Heart left ventricle (tissue), 16 donors: Measurements from ENCODE around the gene EVI5L. TPM values are rescaled to one million over a fixed set of nuclear protein-coding genes. Genes with fewer than 3 reads are reported as not detected.

ENCODE experiments used
- ATAC-seq, 4 donors: fragments of 200-7000 bp; cut with Tn5 transposase; one replicate each; pipeline ENCODE4 v1.9.1; 2020 to 2022; ENCODE audit warnings: moderate library complexity in 4 of 4, mild to moderate bottlenecking in 3 of 4, moderate number of reproducible peaks in 1 of 4
- DNase-seq, 5 donors: peaks; one replicate each; pipeline ENCODE4 v3.0.0-alpha.2; 2020
- H3K27ac ChIP-seq, 12 donors: fragments of 200-600 bp; sonication (generic) in 4 of 12; one replicate each; pipeline versions ENCODE4 v1.5.0 to v1.8.0; 2016 to 2022; ENCODE audit warnings: mild to moderate bottlenecking in 2 of 12
- H3K27me3 ChIP-seq, 9 donors: fragments of 200-600 bp; sonication (generic) in 2 of 9; one replicate each; pipeline versions ENCODE4 v1.5.1 to v1.8.0; 2016 to 2022; ENCODE audit warnings: mild to moderate bottlenecking in 3 of 9
- H3K36me3 ChIP-seq, 9 donors: fragments of 200-600 bp; sonication (generic) in 2 of 9; one replicate each; pipeline versions ENCODE4 v1.5.0 to v1.8.0; 2018 to 2022; ENCODE audit warnings: mild to moderate bottlenecking in 2 of 9
- H3K4me1 ChIP-seq, 12 donors: fragments of 200-600 bp; sonication (generic) in 4 of 12; one replicate each; pipeline versions ENCODE4 v1.5.0 to v1.8.0; 2016 to 2022; ENCODE audit warnings: mild to moderate bottlenecking in 3 of 12
- H3K4me3 ChIP-seq, 12 donors: fragments of 200-600 bp; sonication (generic) in 4 of 12; one replicate each; pipeline versions ENCODE4 v1.5.0 to v1.8.0; 2017 to 2022; ENCODE audit warnings: mild to moderate bottlenecking in 9 of 12, moderate library complexity in 4 of 12
- H3K9me3 ChIP-seq, 12 donors: fragments of 200-600 bp; sonication (generic) in 4 of 12; one replicate each; pipeline versions ENCODE4 v1.5.0 to v1.8.0; 2016 to 2022; ENCODE audit warnings: mild to moderate bottlenecking in 1 of 12
- POLR2A ChIP-seq, 2 donors: fragments of 450-650 bp; IDR thresholded peaks; one replicate each; pipeline ENCODE4 v1.6.1; 2017; ENCODE audit warnings: antibody characterized with exemption in 2 of 2, mild to moderate bottlenecking in 2 of 2, moderate library complexity in 2 of 2
- WGBS, 4 donors: extraction: QIAGEN DNeasy Blood & Tissue Kit in 2 of 4; methylation state at CpG; one replicate each; pipeline versions ENCODE4 v1.1.5 to v1.1.7; 2013 to 2018; 5-methylcytosine and 5-hydroxymethylcytosine counted together
- intact Hi-C, 10 donors: fragments of 100-400 bp; cut with DNase I; formaldehyde crosslinking; loops; one replicate each; pipeline versions ENCODE4 v1.11.1 to v1.14.2; 2022
- polyA plus RNA-seq, 2 donors: library from polyadenylated mRNA; stranded (reverse); fragments of 200-250 nt; gene quantifications; one replicate each; pipeline ENCODE4 v1.2.3, GENCODE V29; 2013
- total RNA-seq, 9 donors: library from RNA; depleted of rRNA in 2 of 9; stranded (reverse); fragments of >200 nt in 2 of 9; fragmentation: NEBNext Ultra II Directional in 3 of 9; extraction: Animal tissue kit (Norgen Biotek cat#: 25700) in 3 of 9; gene quantifications; one replicate each; pipeline versions ENCODE4 v1.1.0 to v1.2.4, GENCODE V29; 2016 to 2023
- TF ChIP-seq, protein P1 (sequence below), 12 donors: fragments of 200-600 bp; sonication (generic) in 4 of 12; IDR thresholded peaks; one replicate each; pipeline versions ENCODE4 v1.5.0 to v1.8.0; 2018 to 2022; ENCODE audit warnings: antibody characterized with exemption in 12 of 12, mild to moderate bottlenecking in 5 of 12
- donor health status: ischemic (EF 13 %, LVEDD 7.1; RV severe dilation, severe dysfunction).
- donor health status: healthy with polysubstance abuse.
- donor health status: DM: no; HTN: yes; CAD: no.
- donor health status: DM: no; HTN: no; CAD: no.
- donor health status: ischemic (EF 25% LVEDD 6.9; RV normal size, moderate dysfunction).
- donor health status: ischemic (EF 25% LVEDD 5.7; RV mildly dilated, moderate dysfunction).
- donor health status: healthy.
- donor health status: DM: yes; HTN: yes; CAD: no.
- donor health status: ischemic (EF 35%, LVEDD 5.7; RV mildly dilated, moderate dysfunction).
- donor health status: nonischemic (EF 11% LVEDD 7.7; RV severe dilation, severe dysfunction).
- donor health status: DM: yes; HTN: yes; CAD: no.
- donor health status: PGD.
- donor health status: ischemic (EF 29% LVEDD 5.4; RV normal size, mild dysfunction).
- donor health status: nonischemic (EF 23%, LVEDD 6.1; RV moderate dilation, normal function).

The EVI5L gene
- total and polyA plus RNA-seq, 11 donors, result 18.2 to 41.9 (median 22.1) TPM

DNA sequence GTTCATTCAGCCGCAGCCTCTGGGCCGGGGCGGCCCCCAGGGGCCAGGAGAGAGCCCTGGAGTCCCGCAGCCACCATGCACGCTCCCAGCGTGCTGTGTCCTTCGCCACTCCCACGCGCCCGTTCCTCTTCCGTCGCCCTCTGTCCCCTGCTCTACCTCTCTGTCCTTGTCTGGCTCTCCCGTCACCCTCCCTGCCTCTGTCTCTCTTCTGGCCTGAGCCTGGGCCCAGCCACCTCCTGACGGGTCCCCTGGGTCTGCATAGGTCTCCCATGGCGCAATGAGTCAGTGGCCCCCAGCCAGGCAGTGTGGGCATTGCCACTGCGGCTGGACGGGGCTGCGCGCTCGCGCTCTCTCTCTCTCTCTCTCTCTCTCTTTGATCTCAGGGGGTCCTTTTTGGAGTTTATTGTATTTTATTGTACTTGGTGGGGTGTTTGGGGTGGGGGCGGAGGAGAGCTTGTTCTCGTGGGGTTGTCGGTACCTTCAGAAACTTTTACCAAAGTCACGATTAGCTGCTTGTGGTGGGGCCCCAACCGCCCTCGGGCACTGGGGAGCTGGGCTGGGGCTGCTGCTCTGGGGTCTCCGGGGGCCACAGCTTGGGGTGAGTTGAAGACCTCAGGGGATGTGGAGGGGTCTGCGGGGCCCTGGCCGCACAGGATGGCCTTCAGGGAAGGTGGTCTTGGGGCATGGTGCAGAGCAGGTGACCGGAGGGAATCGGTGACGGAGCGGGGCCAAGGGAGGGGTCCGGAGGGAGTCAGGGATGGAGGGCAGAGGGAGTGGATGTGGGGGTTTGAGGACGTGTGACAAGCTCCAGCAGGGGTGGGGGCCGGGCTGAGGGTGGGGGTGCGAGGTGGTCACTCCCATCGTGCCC, 82.9 kb downstream of the EVI5L start:
- H3K4me3 ChIP-seq, result no peak overlapping the region
- DNase-seq (no peak), ATAC-seq (no peak)
- TF ChIP-seq, protein P1, sequence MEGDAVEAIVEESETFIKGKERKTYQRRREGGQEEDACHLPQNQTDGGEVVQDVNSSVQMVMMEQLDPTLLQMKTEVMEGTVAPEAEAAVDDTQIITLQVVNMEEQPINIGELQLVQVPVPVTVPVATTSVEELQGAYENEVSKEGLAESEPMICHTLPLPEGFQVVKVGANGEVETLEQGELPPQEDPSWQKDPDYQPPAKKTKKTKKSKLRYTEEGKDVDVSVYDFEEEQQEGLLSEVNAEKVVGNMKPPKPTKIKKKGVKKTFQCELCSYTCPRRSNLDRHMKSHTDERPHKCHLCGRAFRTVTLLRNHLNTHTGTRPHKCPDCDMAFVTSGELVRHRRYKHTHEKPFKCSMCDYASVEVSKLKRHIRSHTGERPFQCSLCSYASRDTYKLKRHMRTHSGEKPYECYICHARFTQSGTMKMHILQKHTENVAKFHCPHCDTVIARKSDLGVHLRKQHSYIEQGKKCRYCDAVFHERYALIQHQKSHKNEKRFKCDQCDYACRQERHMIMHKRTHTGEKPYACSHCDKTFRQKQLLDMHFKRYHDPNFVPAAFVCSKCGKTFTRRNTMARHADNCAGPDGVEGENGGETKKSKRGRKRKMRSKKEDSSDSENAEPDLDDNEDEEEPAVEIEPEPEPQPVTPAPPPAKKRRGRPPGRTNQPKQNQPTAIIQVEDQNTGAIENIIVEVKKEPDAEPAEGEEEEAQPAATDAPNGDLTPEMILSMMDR (IDR thresholded peaks at IDR 0.05), result no peak
- TF ChIP-seq POLR2A (IDR thresholded peaks at IDR 0.05), result no peak
- H3K27me3 ChIP-seq, result peaks cover 16 to 35% (median 28%) of the 10 kb centered on the region in 9 donors
- peaks cover 12 to 44% (median 32%) of the 10 kb centered on the region in 9 donors for H3K36me3 ChIP-seq
- no peak overlapping the region for H3K27ac ChIP-seq
- H3K9me3 ChIP-seq, result no peaks in the 10 kb centered on the region
- intact Hi-C loops, result no loop called here
- 91 to 95% (median 93%) methylated on average over 36 to 39 of the region's 39 CpGs for WGBS, 4 donors
- peaks cover 0 to 47% (median 20%) of the 10 kb centered on the region in 12 donors for H3K4me1 ChIP-seq

GRCh38 chr19:7913652-7914051, 83.6 kb downstream of the EVI5L start:
- no peak for ATAC-seq
- Histone ChIP-seq H3K4me3 (no peak overlapping the region), H3K4me1 (peaks cover 0 to 46% (median 20%) of the 10 kb centered on the region in 12 donors), H3K9me3 (no peaks in the 10 kb centered on the region), H3K27me3 (peaks cover 16 to 43% (median 33%) of the 10 kb centered on the region in 9 donors), H3K36me3 (peaks cover 12 to 44% (median 32%) of the 10 kb centered on the region in 9 donors), H3K27ac (no peak overlapping the region)
- no peak for TF ChIP-seq POLR2A (IDR thresholded peaks at IDR 0.05)
- TF ChIP-seq, protein P1 (IDR thresholded peaks at IDR 0.05), result no peak
- intact Hi-C loops, result no loop called here
- 85 to 90% (median 85%) methylated on average over 10 of the region's 10 CpGs for WGBS, 4 donors
- DNase-seq, result no peak

DNA sequence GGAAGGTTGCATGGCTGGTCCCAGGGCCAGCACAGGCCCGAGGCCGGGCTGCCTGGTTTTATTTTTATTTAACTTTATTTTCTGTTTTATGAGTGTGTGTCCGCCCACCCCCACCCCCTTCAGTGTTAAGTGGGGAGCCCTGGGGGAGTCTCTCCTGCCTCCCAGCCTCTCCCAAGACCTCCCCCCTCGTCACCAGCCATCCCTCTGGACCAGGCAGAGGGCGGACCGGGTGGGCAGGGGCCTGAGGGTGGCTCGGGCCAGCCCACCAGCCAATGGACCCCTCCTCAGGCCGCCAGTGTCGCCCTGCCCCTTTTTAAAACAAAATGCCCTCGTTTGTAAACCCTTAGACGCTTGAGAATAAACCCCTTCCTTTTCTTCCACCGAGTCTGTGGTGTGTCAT, 84.1 kb downstream of the EVI5L start:
- ATAC-seq (no peak), DNase-seq (peak in 1 of 5 donors; percentile 24)
- Histone ChIP-seq H3K4me1 (peaks cover 0 to 46% (median 20%) of the 10 kb centered on the region in 12 donors), H3K36me3 (peaks cover 12 to 42% (median 32%) of the 10 kb centered on the region in 9 donors), H3K27me3 (peaks cover 16 to 47% (median 33%) of the 10 kb centered on the region in 9 donors), H3K4me3 (no peak overlapping the region), H3K27ac (no peak overlapping the region), H3K9me3 (no peaks in the 10 kb centered on the region)
- TF ChIP-seq, protein P1 (IDR thresholded peaks at IDR 0.05), result no peak
- TF ChIP-seq POLR2A (IDR thresholded peaks at IDR 0.05), result no peak
- WGBS, 4 donors, result 60 to 75% (median 65%) methylated on average over 12 of the region's 12 CpGs
- intact Hi-C loops, result no loop called here

Other genes with a start within 250 kb of the EVI5L start
- 1 to 10 TPM in 3 of 9 donors, under 1 TPM in 6; 0.25 to 3.7 (median 0.83) TPM for gene CAMSAP3, start 234.4 kb upstream of the EVI5L start, total RNA-seq
- under 1 TPM; 0.04 to 0.34 TPM for gene CAMSAP3, start 234.4 kb upstream of the EVI5L start, polyA plus RNA-seq
- 10 to 100 TPM; 16.3 to 36.2 (median 23.6) TPM for gene XAB2, start 200.7 kb upstream of the EVI5L start, total RNA-seq
- gene XAB2, start 200.7 kb upstream of the EVI5L start, polyA plus RNA-seq, result 10 to 100 TPM; 19.9 to 25.0 TPM
- 100 to 1,000 TPM in 7 of 9 donors, 10 to 100 TPM in 2; 22.3 to 185 (median 136) TPM for gene PET100, start 200.4 kb upstream of the EVI5L start, total RNA-seq
- gene PET100, start 200.4 kb upstream of the EVI5L start, polyA plus RNA-seq, result 100 to 1,000 TPM in 1 of 2 donors, 10 to 100 TPM in 1; 55.4 to 405 TPM
- 1 to 10 TPM in 7 of 9 donors, under 1 TPM in 2; 0.54 to 3.0 (median 1.3) TPM for gene PCP2, start 196.5 kb upstream of the EVI5L start, total RNA-seq
- under 1 TPM; 0.62 to 0.65 TPM for gene PCP2, start 196.5 kb upstream of the EVI5L start, polyA plus RNA-seq
- 10 to 100 TPM in 2 of 9 donors, 1 to 10 TPM in 7; 1.2 to 46.7 (median 4.7) TPM for gene STXBP2, start 193.1 kb upstream of the EVI5L start, total RNA-seq
- gene STXBP2, start 193.1 kb upstream of the EVI5L start, polyA plus RNA-seq, result 1 to 10 TPM; 4.2 to 6.7 TPM
- gene RETN, start 161.2 kb upstream of the EVI5L start, total RNA-seq, result 1 to 10 TPM in 1 of 9 donors, not detected in 8; 2.6 TPM
- gene RETN, start 161.2 kb upstream of the EVI5L start, polyA plus RNA-seq, result 1 to 10 TPM; 4.8 to 9.2 TPM
- gene MCEMP1, start 153.1 kb upstream of the EVI5L start, total RNA-seq, result 1 to 10 TPM in 1 of 9 donors, under 1 TPM in 5, not detected in 3; 0.16 to 1.4 (median 0.54) TPM
- gene MCEMP1, start 153.1 kb upstream of the EVI5L start, polyA plus RNA-seq, result 1 to 10 TPM in 1 of 2 donors, under 1 TPM in 1; 0.34 to 1.1 TPM
- gene TRAPPC5, start 149.4 kb upstream of the EVI5L start, total RNA-seq, result 100 to 1,000 TPM in 4 of 9 donors, 10 to 100 TPM in 5; 65.9 to 124 (median 96.9) TPM
- 100 to 1,000 TPM in 1 of 2 donors, 10 to 100 TPM in 1; 60.1 to 170 TPM for gene TRAPPC5, start 149.4 kb upstream of the EVI5L start, polyA plus RNA-seq
- 1 to 10 TPM in 1 of 9 donors, under 1 TPM in 2, not detected in 6; 0.23 to 1.5 (median 0.54) TPM for gene FCER2, start 128.1 kb upstream of the EVI5L start, total RNA-seq
- gene FCER2, start 128.1 kb upstream of the EVI5L start, polyA plus RNA-seq, result under 1 TPM; 0.06 to 0.15 TPM
- gene CLEC4G, start 98.1 kb upstream of the EVI5L start, total RNA-seq, result 1 to 10 TPM in 4 of 9 donors, under 1 TPM in 4, not detected in 1; 0.29 to 6.4 (median 1.1) TPM
- under 1 TPM; 0.22 to 0.38 TPM for gene CLEC4G, start 98.1 kb upstream of the EVI5L start, polyA plus RNA-seq
- 10 to 100 TPM in 2 of 9 donors, 1 to 10 TPM in 7; 1.3 to 56.2 (median 5.4) TPM for gene CD209, start 82.7 kb upstream of the EVI5L start, total RNA-seq
- under 1 TPM; 0.53 to 0.75 TPM for gene CD209, start 82.7 kb upstream of the EVI5L start, polyA plus RNA-seq
- not detected for gene CLEC4M, start 67.0 kb upstream of the EVI5L start, total RNA-seq
- gene CLEC4M, start 67.0 kb upstream of the EVI5L start, polyA plus RNA-seq, result not detected
- gene PRR36, start 44.2 kb downstream of the EVI5L start, total RNA-seq, result under 1 TPM in 5 of 9 donors, not detected in 4; 0.07 to 0.27 (median 0.11) TPM
- under 1 TPM; 0.01 to 0.04 TPM for gene PRR36, start 44.2 kb downstream of the EVI5L start, polyA plus RNA-seq
- 1 to 10 TPM in 4 of 9 donors, under 1 TPM in 5; 0.17 to 2.2 (median 1.00) TPM for gene LRRC8E, start 58.3 kb downstream of the EVI5L start, total RNA-seq
- gene LRRC8E, start 58.3 kb downstream of the EVI5L start, polyA plus RNA-seq, result 1 to 10 TPM in 1 of 2 donors, under 1 TPM in 1; 0.27 to 2.6 TPM
- 10 to 100 TPM; 11.6 to 26.6 (median 23.5) TPM for gene MAP2K7, start 73.7 kb downstream of the EVI5L start, total RNA-seq
- 10 to 100 TPM; 22.2 to 35.5 TPM for gene MAP2K7, start 73.7 kb downstream of the EVI5L start, polyA plus RNA-seq
- 10 to 100 TPM in 2 of 9 donors, 1 to 10 TPM in 7; 3.6 to 41.2 (median 8.0) TPM for gene TGFBR3L, start 84.6 kb downstream of the EVI5L start, total RNA-seq
- 1 to 10 TPM in 1 of 2 donors, under 1 TPM in 1; 0.76 to 3.5 TPM for gene TGFBR3L, start 84.6 kb downstream of the EVI5L start, polyA plus RNA-seq
- gene SNAPC2, start 90.1 kb downstream of the EVI5L start, total RNA-seq, result 10 to 100 TPM in 4 of 9 donors, 1 to 10 TPM in 5; 6.8 to 16.7 (median 9.3) TPM
- gene SNAPC2, start 90.1 kb downstream of the EVI5L start, polyA plus RNA-seq, result 10 to 100 TPM; 10.4 to 28.9 TPM
- gene CTXN1, start 95.9 kb downstream of the EVI5L start, total RNA-seq, result 1 to 10 TPM in 2 of 9 donors, under 1 TPM in 5, not detected in 2; 0.21 to 3.3 (median 0.32) TPM
- under 1 TPM in 1 of 2 donors, not detected in 1; 0.87 TPM for gene CTXN1, start 95.9 kb downstream of the EVI5L start, polyA plus RNA-seq
- gene TIMM44, start 113.4 kb downstream of the EVI5L start, total RNA-seq, result 10 to 100 TPM; 55.9 to 99.9 (median 70.6) TPM
- gene TIMM44, start 113.4 kb downstream of the EVI5L start, polyA plus RNA-seq, result 100 to 1,000 TPM in 1 of 2 donors, 10 to 100 TPM in 1; 99.6 to 140 TPM
- 10 to 100 TPM; 31.4 to 62.0 (median 53.4) TPM for gene ELAVL1, start 175.4 kb downstream of the EVI5L start, total RNA-seq
- 10 to 100 TPM in 1 of 2 donors, 1 to 10 TPM in 1; 9.8 to 38.9 TPM for gene ELAVL1, start 175.4 kb downstream of the EVI5L start, polyA plus RNA-seq
- gene CCL25, start 222.5 kb downstream of the EVI5L start, total RNA-seq, result not detected
- gene CCL25, start 222.5 kb downstream of the EVI5L start, polyA plus RNA-seq, result not detected